DND-41 (cell line): ENCODE results near the gene DISC1.

Experiments
- EZH2 ChIP-seq: IDR thresholded peaks from 3 replicates; pipeline ENCODE4 v1.6.1; 2012; ENCODE audit warnings: borderline replicate concordance, low read depth, mild to moderate bottlenecking, moderate library complexity, low read length, inconsistent platforms; ENCODE audit not compliant: severe bottlenecking
- TF ChIP-seq, protein P1 (sequence below): IDR thresholded peaks from 2 replicates; pipeline ENCODE4 v1.5.1; 2012; ENCODE audit warnings: borderline replicate concordance, low read length, moderate library complexity, mild to moderate bottlenecking; ENCODE audit not compliant: poor library complexity, severe bottlenecking; ENCODE audit errors: extremely low read depth

DNA sequence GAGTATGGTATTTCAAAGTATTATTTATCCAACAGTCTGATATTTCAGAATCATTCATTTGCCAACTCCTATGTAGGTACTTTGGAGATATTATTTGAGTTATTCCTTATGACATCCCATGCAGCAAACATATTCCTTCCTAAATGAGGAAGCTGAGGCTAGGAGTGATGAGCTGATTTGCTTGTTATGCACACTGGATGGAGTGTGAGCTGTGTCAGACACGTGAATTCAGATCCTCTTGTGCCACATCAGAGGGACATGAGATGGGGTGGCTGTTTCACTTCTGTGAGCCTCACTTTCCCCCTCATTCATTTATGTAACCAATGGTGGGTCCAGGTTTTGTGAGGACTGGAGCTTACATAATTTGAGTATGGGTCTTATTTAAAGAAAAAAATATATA lies 215.9 kb downstream of the DISC1 start:
- TF ChIP-seq, protein P1, sequence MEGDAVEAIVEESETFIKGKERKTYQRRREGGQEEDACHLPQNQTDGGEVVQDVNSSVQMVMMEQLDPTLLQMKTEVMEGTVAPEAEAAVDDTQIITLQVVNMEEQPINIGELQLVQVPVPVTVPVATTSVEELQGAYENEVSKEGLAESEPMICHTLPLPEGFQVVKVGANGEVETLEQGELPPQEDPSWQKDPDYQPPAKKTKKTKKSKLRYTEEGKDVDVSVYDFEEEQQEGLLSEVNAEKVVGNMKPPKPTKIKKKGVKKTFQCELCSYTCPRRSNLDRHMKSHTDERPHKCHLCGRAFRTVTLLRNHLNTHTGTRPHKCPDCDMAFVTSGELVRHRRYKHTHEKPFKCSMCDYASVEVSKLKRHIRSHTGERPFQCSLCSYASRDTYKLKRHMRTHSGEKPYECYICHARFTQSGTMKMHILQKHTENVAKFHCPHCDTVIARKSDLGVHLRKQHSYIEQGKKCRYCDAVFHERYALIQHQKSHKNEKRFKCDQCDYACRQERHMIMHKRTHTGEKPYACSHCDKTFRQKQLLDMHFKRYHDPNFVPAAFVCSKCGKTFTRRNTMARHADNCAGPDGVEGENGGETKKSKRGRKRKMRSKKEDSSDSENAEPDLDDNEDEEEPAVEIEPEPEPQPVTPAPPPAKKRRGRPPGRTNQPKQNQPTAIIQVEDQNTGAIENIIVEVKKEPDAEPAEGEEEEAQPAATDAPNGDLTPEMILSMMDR: no peak
- no peak for TF ChIP-seq EZH2
